A549 (cell line): ENCODE results near the gene PFN3.

Source experiments
- BCL3 ChIP-seq: fragments of >200 bp; sonication (Bioruptor Twin); formaldehyde crosslinking; IDR thresholded peaks from 3 replicates; pipeline ENCODE4 v1.6.1; 2016
- CEBPB ChIP-seq, 2 experiments: fragments of >200 bp in 1 of 2; sonication (Bioruptor Twin) in 1 of 2; formaldehyde crosslinking in 1 of 2; IDR thresholded peaks; 2 replicates each; pipeline ENCODE4 v1.6.1; 2012 to 2016
- CTCF ChIP-seq: fragments of >200 bp; sonication (Bioruptor Twin); formaldehyde crosslinking; IDR thresholded peaks from 3 replicates; pipeline ENCODE4 v1.5.1; 2016
- E2F6 ChIP-seq: IDR thresholded peaks from 2 replicates; pipeline ENCODE4 v1.6.1; 2012; ENCODE audit warnings: low read depth, borderline replicate concordance
- ELK1 ChIP-seq: fragments of 150-350 bp; IDR thresholded peaks from 2 replicates; pipeline ENCODE4 v1.6.1; 2014; ENCODE audit warnings: low read depth, mild to moderate bottlenecking, low read length
- EP300 ChIP-seq, 2 experiments: fragments of >200 bp; sonication (Bioruptor Twin); formaldehyde crosslinking; IDR thresholded peaks; 2 replicates in 1 of 2; 3 replicates in 1 of 2; pipeline ENCODE4 v1.6.1; 2016 to 2017
- JUN ChIP-seq, 2 experiments: fragments of >200 bp; sonication (Bioruptor Twin); formaldehyde crosslinking; IDR thresholded peaks; 2 replicates in 1 of 2; 3 replicates in 1 of 2; pipeline ENCODE4 v1.6.1; 2016 to 2017
- KDM1A ChIP-seq: fragments of 200-600 bp; sonication (generic); IDR thresholded peaks from 2 replicates; pipeline ENCODE4 v1.6.1; 2016; ENCODE audit warnings: low read depth, mild to moderate bottlenecking
- MYC ChIP-seq: IDR thresholded peaks from 2 replicates; pipeline ENCODE4 v1.6.1; 2012; ENCODE audit warnings: mild to moderate bottlenecking, inconsistent platforms, low read length, improper control_type of control experiment, borderline replicate concordance
- POLR2A ChIP-seq: IDR thresholded peaks from 2 replicates; pipeline ENCODE4 v1.6.1; 2012; ENCODE audit warnings: mild to moderate bottlenecking, low read length
- RAD21 ChIP-seq, 2 experiments: fragments of >200 bp in 1 of 2; sonication (Bioruptor Twin) in 1 of 2; formaldehyde crosslinking in 1 of 2; IDR thresholded peaks in 1 of 2; conservative IDR thresholded peaks in 1 of 2; 2 replicates in 1 of 2; 3 replicates in 1 of 2; pipeline ENCODE4 v1.6.1; 2012 to 2018; ENCODE audit warnings: inconsistent platforms in 1 of 2
- REST ChIP-seq: fragments of 200-600 bp; sonication (generic); IDR thresholded peaks from 2 replicates; pipeline ENCODE4 v1.6.1; 2016; ENCODE audit warnings: antibody characterized with exemption, mild to moderate bottlenecking, moderate library complexity
- RFX5 ChIP-seq: fragments of 450-650 bp; IDR thresholded peaks from 2 replicates; pipeline ENCODE4 v1.7.1; 2014; ENCODE audit warnings: antibody characterized with exemption, mild to moderate bottlenecking, moderate library complexity
- SREBF2 ChIP-seq: fragments of 450-650 bp; IDR thresholded peaks from 2 replicates; pipeline ENCODE4 v1.6.1; 2014; ENCODE audit warnings: mild to moderate bottlenecking, moderate library complexity

GRCh38 chr5:177445917-177446199 lies 45.4 kb upstream of the PFN3 start:
- TF ChIP-seq KDM1A = no peak
- no peak for TF ChIP-seq CTCF
- TF ChIP-seq CEBPB (IDR thresholded peaks at IDR 0.05) = no peak
- TF ChIP-seq E2F6 = no peak
- no peak for TF ChIP-seq REST
- no peak for TF ChIP-seq SREBF2
- TF ChIP-seq POLR2A = no peak
- TF ChIP-seq MYC = no peak
- no peak for TF ChIP-seq RFX5
- no peak for TF ChIP-seq BCL3
- no peak for TF ChIP-seq EP300 (IDR thresholded peaks at IDR 0.05)
- no peak for TF ChIP-seq RAD21 (conservative IDR thresholded peaks at IDR 0.05 in 1 of 2, IDR thresholded peaks at IDR 0.05 in 1 of 2)
- no peak for TF ChIP-seq JUN (IDR thresholded peaks at IDR 0.05)
- no peak for TF ChIP-seq ELK1
